SIG-M5 treated with dmso at 0.1 percent for 504 hours (cell line): ENCODE measurements around the gene MRPL27.

Experiments used
- DNase-seq: peaks from one replicate; lab custom pipeline; 2025; ENCODE audit not compliant: unreplicated experiment; lab: John Stamatoyannopoulos, UW

Gene MRPL27

GRCh38 chr17:50388728-50389127, 15.7 kb upstream of the MRPL27 start:
- DNase-seq, result no peak

GRCh38 chr17:50386510-50386909, 13.5 kb upstream of the MRPL27 start:
- no peak for DNase-seq

- no peak for DNase-seq
These were observed 9.9 kb upstream of the MRPL27 start for GRCh38 chr17:50382931-50383330.

GRCh38 chr17:50381920-50382319, 8.9 kb upstream of the MRPL27 start:
- DNase-seq, result no peak

GRCh38 chr17:50381260-50381815, 8.4 kb upstream of the MRPL27 start:
- DNase-seq, result no peak

- DNase-seq, result no peak
These were observed 7.6 kb upstream of the MRPL27 start for GRCh38 chr17:50380369-50381259.

GRCh38 chr17:50379351-50380132, 6.6 kb upstream of the MRPL27 start:
- no peak for DNase-seq

GRCh38 chr17:50375858-50376538, 3.0 kb upstream of the MRPL27 start:
- no peak for DNase-seq

GRCh38 chr17:50373705-50374104, 721 bp upstream of the MRPL27 start:
- DNase-seq, result no peak

GRCh38 chr17:50372222-50372757, 694 bp downstream of the MRPL27 start:
- DNase-seq, result no peak

- DNase-seq, result no peak
These were observed 1.5 kb downstream of the MRPL27 start for GRCh38 chr17:50371526-50371925.

GRCh38 chr17:50370052-50370451, 2.9 kb downstream of the MRPL27 start:
- no peak for DNase-seq

GRCh38 chr17:50367401-50367800, 5.6 kb downstream of the MRPL27 start:
- DNase-seq, result no peak

GRCh38 chr17:50365649-50366393, 7.2 kb downstream of the MRPL27 start:
- DNase-seq, result no peak

GRCh38 chr17:50365165-50365564, 7.8 kb downstream of the MRPL27 start:
- DNase-seq, result no peak

GRCh38 chr17:50364715-50365114, 8.3 kb downstream of the MRPL27 start:
- no peak for DNase-seq

- no peak for DNase-seq
These were observed 8.9 kb downstream of the MRPL27 start for GRCh38 chr17:50364061-50364458.

- no peak for DNase-seq
These were observed 9.5 kb downstream of the MRPL27 start for GRCh38 chr17:50363217-50364060.

GRCh38 chr17:50362661-50363060, 10.3 kb downstream of the MRPL27 start:
- no peak for DNase-seq
